HL-60 (cell line): ENCODE measurements around the gene ADCYAP1R1.

Experiments used
- DNase-seq, 2 experiments: peaks; one replicate each; pipeline ENCODE4 v3.0.0-alpha.2; 2010 to 2020; ENCODE audit warnings: low read depth in 1 of 2, low spot score in 1 of 2
- H3K27ac ChIP-seq: fragments of 250-450 bp; sonication (Bioruptor Pico); replicated peaks from 2 replicates; pipeline ENCODE4 v1.5.1; 2020; ENCODE audit warnings: mild to moderate bottlenecking, moderate library complexity
- H3K27me3 ChIP-seq: fragments of 250-450 bp; sonication (Bioruptor Pico); 2 replicates; pipeline ENCODE4 v1.5.1; 2021; ENCODE audit warnings: mild to moderate bottlenecking, moderate library complexity; ENCODE audit not compliant: insufficient read depth, poor library complexity, severe bottlenecking
- H3K4me3 ChIP-seq: replicated peaks from 2 replicates; pipeline ENCODE4 v1.5.1; 2011; ENCODE audit warnings: mild to moderate bottlenecking, control low read depth, low read length; ENCODE audit not compliant: insufficient read depth
- GABPA ChIP-seq: IDR thresholded peaks from 2 replicates; pipeline ENCODE4 v1.6.1; 2012; ENCODE audit warnings: low read depth
- POLR2AphosphoS5 ChIP-seq: IDR thresholded peaks from 2 replicates; pipeline ENCODE4 v1.6.1; 2012; ENCODE audit warnings: low read depth
- REST ChIP-seq: IDR thresholded peaks from 2 replicates; pipeline ENCODE4 v1.6.1; 2012; ENCODE audit warnings: low read depth; ENCODE audit not compliant: insufficient replicate concordance
- SPI1 ChIP-seq: IDR thresholded peaks from 2 replicates; pipeline ENCODE4 v1.6.1; 2012; ENCODE audit warnings: low read depth, mild to moderate bottlenecking, borderline replicate concordance
- TF ChIP-seq, protein P1 (sequence below): IDR thresholded peaks from one replicate; pipeline ENCODE4 v1.5.1; 2011; ENCODE audit warnings: low read length, control low read depth, inconsistent platforms; ENCODE audit not compliant: insufficient read depth

The ADCYAP1R1 gene

GRCh38 chr7:31017032-31017675 is 35.0 kb upstream of the ADCYAP1R1 start:
- no peaks in the 10 kb centered on the region for H3K27me3 ChIP-seq
- no peak for DNase-seq
- TF ChIP-seq REST = no peak
- TF ChIP-seq, protein P1, sequence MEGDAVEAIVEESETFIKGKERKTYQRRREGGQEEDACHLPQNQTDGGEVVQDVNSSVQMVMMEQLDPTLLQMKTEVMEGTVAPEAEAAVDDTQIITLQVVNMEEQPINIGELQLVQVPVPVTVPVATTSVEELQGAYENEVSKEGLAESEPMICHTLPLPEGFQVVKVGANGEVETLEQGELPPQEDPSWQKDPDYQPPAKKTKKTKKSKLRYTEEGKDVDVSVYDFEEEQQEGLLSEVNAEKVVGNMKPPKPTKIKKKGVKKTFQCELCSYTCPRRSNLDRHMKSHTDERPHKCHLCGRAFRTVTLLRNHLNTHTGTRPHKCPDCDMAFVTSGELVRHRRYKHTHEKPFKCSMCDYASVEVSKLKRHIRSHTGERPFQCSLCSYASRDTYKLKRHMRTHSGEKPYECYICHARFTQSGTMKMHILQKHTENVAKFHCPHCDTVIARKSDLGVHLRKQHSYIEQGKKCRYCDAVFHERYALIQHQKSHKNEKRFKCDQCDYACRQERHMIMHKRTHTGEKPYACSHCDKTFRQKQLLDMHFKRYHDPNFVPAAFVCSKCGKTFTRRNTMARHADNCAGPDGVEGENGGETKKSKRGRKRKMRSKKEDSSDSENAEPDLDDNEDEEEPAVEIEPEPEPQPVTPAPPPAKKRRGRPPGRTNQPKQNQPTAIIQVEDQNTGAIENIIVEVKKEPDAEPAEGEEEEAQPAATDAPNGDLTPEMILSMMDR = no peak
- no peak overlapping the region for H3K4me3 ChIP-seq
- H3K27ac ChIP-seq = no peak overlapping the region

GRCh38 chr7:31017721-31018120 is 34.4 kb upstream of the ADCYAP1R1 start:
- TF ChIP-seq, protein P1 = no peak
- TF ChIP-seq GABPA (no peak), REST (no peak), SPI1 (no peak), POLR2AphosphoS5 (no peak)
- DNase-seq = no peak
- Histone ChIP-seq H3K27me3 (no peaks in the 10 kb centered on the region), H3K4me3 (no peak overlapping the region), H3K27ac (no peak overlapping the region)

DNA sequence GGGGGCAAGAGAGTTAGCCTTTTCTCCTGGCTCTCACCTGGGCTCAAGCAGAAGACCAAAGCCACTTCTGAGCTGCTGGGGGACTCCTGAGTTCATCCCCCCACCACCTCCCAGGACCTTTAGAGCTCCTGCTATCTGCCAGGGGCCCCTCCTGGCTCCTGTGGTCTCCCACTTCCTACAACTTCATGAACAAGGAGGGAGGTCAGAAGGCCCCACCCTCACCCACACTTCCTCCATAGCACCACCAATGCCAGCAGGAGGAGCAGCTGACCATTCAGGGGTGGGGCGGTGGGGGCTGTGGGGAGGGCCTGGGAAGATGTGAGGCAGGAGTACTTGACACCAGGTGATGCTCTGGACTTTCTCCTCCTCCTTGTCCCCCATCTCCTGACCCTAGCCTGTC is 32.6 kb upstream of the ADCYAP1R1 start:
- Histone ChIP-seq H3K27me3 (no peaks in the 10 kb centered on the region), H3K27ac (no peak overlapping the region), H3K4me3 (no peak overlapping the region)
- TF ChIP-seq REST (no peak), SPI1 (no peak), GABPA (no peak), POLR2AphosphoS5 (no peak)
- TF ChIP-seq, protein P1 = no peak
- no peak for DNase-seq
